ENCODE results near the gene TSPAN15.

The TSPAN15 gene

DNA sequence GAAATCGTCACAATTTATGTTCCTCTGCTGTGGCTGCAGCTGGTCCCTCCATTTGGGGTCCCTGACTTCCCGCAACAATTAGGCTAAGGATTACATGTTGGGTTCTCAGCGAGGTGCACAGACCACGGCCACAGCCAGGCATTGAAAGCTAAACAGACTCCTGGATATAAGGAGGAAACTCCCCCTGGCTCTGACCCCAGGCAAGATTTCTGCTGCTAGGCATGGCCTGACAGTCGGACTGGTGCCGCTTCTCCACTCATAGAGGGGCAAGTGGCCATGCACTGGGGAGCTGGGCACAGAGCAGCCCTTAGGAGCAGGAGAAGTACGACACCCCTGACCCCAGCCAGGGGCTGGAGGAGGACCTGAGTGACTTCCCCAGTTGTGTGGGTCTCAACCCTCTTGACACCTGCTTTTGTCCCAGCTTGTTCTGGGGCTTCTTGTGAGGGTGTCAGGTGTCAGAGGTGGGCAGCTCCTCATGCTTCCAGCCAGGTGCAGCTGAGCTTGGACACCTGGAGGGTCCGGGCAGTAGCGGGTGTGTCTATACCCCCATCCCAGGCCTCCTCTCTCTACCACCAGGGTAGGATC is 38.3 kb downstream of the TSPAN15 start:
- no peak for DNase-seq

DNA sequence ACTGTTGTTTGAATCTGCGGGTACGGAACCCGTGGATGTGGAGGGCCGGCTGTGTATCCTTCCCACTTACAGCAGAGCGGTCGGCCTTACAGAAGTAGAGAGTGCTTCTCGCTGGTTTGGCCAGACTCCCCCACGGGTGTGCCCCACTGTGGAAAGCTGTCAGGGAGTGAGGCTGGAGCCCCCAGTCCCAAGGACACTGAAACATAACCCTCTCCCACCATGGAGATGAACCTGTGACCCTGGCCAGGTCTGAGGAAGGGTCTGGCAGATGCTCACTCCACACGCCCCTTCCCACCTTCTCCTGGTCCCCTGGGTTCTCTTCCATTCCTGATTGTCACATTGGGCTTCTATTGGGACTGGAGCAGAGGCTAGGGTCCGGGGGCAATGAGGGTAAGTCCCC is 39.6 kb downstream of the TSPAN15 start:
- no peak for DNase-seq

DNA sequence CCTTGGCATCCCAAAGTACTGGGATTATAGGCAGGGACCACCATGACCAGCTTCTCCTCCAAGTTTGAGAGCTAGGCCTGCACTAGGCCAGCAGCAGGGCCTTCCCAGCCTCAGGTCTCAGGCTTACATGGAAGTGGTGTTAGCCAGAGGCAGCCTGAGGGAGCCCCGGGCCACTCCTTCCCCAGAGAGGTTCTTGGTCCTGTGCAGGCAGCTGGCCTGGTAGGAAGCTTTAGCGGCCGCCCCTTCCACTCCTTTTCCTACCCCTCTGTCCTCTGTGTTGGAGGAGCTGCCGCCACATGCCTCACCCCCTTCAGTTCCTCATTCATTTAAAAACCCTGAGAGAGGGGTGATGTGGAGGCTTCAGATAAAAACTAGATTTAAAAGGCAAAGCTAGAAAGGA is 40.3 kb downstream of the TSPAN15 start:
- DNase-seq, result no peak

DNA sequence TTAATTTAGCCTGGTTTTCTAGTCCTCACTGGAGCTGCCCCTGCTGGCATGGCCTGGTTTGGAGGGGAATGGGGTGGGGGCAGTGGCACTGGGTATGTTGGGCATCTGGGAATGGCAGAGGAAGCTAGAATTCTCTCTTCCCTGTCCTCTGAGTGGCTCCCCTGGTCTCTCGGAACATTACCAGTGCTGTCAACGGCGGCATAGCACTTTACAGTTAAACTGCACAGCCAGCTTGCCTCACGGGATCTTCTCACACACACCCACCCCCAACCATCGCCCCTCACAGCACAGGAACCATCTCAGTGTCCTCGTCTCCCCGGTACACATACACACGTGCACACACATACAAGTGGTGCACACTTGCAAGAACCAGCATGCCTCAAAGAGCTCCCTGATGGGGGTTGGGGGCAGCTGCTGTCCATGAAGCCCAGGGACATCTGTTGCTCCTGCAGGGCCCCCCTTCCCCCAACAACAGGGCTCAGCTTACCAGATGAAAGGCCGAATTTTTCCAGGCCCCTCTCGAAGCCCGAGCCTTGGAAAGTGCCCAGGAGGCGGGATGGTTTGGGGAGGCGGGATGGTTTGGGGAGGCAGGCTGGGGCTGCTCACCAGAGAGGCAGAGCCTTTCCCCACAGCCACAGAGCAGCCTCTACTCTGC is 41.0 kb downstream of the TSPAN15 start:
- no peak for DNase-seq

DNA sequence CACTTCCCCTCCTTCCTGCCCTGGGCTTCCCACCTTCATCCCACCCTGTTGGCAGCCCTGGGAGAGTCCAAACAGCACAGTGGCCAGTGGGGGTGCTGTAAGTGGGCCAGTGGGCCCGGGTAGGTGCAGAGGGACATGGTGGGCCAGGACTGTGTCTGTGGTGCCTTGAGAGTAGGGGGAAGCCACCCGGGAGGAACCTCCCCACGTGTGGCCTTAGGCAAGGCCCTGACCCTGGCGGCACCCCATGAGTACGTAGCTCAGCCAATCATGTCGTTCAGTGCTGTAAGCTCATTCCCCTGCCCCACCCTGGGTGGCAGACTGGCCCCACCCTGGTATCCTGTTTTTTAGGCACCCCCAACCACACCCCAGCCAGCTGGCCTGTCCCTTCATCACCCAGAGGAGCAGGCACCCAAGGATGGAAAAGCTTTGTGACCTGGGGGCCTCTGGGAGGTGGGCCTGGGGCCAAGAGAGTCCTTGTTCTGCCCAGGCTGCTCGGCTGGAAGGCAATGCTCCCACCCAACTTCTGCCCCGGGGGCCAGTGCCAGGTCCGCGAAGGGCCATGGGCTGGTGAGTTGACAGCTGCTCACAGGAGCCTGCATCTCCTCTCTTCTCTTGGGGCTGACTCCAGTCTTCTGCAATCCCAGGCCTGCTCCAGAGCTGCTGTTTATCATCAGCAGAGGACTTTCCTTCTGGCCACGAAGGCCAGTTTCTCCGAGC is 41.6 kb downstream of the TSPAN15 start:
- no peak for DNase-seq

DNA sequence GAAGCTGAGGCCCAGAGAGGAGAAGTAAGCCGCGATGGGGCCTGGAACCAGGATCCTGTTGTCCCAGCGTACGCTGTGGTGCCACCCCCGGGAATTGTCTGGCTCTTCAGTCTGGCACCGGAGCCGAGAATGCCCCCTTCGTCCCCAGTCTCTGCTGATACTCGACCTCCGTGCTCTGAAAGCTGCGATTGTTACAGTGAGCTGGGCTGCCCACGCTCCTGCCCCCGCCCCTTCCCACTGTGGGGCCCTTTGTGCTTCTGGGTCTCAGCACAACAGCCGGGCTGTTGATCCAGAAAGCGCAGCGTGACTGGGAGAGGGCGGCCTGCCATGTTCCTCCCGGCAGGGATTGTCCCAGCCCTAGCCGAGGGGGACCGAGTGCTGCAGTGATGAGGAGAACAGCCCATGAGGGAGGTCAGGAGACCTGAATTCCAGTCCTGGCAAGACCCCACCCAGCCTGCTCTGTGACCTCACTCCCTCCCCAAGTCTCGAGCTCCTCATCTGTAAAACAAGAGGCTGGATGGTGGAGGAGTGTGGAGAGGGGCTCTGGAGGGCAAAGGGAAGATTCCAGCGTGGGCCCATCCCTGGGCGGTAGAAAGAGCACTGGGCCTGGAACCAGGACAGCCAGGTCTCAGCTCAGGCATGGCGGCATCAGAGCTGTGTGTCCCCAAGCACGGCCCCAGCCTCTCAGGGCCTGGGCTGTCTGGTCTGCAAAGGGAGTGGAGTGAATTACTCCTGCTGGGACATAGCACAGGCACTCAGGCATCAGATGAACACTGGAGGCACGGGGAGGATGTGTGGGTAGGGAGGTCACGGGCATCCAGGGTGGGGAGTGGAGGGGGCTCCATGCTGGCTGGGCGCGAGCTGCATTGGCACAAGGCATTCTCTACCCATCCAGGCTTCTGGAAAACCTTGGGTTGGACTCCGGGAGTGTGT is 43.6 kb downstream of the TSPAN15 start:
- DNase-seq, result no peak

DNA sequence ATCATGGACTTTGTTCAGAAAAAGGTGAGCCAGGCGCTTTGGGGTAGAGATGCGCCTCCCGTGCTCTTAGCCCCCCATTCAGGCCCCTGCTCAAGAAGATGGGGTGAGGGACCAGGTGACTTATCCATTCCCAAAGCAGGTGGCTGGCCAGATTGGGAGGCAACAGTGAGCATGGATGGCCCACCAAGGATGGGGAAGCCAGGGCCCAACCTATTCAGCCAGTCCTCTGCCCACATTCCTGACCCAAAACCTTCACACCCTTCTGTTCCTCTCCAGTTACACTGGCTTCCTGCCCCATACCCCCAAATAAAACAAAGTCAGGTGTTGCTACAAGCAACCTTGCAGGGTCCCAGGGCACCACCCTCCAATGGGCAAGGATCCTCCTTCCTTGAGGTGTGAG is 44.4 kb downstream of the TSPAN15 start:
- DNase-seq, result no peak

DNA sequence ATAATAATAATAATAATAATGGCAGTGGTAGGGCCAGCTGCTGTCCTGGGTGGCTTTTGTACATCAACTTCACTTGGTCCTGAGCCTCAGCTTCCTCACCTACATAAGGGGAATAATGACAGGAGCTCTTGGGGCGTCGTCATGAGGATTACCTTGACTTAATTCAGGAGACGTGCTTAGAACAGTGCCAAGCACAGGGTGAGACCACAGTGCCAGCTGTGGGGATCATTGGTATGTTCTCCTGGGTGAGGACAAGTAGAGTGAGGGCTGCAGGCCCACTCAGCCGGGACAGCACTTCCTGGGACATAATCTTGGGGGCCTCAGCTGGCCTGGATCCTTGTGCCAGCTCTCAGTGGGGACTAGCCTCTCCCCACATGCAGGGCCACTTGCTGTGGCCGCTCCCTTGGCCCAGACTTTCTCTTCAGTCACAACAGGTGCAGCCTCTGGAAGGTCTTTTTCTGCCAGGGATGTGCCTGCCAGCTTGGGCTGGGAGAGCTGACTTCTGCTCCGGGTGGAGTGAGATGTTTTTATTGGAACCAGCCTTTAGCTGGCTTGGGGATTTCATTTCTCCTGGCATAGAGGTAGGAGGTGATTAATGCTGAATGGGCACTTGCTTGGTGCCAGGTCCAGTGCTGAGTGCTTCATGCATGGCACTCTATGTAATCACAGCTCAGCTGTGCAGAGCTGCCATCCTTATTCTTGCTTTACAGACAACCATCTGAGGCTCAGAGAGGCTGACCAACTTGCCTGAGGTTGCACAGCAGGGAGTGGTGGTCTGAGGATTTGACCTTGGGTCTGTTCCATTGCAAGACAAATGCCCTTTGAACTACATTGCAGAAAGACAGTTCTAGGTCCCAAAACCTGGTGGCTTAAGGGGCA is 45.3 kb downstream of the TSPAN15 start:
- no peak for DNase-seq

DNA sequence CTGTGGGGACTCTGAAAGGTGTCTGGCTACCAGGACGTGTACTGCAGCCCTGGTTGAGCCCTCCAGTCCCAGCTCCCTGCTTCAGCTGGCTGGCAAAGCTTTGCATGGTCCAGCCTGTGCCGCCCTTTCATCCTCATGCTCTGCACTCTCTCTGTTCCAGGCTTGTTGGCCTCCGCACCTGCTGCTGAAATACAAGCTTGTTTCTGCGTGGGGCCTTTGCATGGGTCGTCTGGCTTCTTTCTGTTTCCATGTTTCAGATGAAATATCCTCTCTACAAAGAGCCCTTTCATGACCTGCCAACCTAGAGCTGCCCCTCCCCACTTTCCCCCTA is 45.9 kb downstream of the TSPAN15 start:
- no peak for DNase-seq

DNA sequence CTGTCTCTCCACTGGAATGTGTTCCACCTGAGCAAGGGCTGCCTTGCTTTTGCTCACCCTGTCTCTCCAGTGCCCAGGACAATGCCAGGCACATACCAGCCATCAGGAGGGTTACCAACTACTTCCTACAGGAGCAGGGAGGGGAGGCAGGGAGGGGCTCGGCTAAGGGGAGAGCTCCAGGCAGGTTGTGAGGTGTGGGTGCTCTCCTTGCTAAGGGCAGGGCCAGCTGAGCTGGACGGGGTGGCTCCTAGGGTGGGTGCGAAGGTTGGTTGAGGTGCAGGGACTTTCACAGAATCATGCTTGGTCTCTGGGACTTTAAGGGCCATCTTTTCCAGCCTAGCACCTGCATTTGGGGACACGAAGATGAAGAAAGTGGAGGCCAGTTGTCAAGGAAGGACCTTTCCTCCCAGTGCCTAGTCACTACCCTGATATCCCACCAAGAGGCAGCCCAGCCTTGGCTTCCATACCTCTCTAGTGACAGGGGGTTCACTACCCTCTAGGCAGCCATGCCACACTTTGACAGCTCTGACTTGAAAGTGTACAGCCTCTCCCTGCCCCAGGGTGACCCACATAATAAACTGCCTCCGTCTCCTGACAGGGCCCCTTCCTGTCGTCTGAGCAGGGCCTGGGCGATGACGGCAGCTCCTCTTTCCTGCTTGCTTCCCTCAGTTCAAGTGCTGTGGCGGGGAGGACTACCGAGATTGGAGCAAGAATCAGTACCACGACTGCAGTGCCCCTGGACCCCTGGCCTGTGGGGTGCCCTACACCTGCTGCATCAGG is 46.5 kb downstream of the TSPAN15 start:
- no peak for DNase-seq

DNA sequence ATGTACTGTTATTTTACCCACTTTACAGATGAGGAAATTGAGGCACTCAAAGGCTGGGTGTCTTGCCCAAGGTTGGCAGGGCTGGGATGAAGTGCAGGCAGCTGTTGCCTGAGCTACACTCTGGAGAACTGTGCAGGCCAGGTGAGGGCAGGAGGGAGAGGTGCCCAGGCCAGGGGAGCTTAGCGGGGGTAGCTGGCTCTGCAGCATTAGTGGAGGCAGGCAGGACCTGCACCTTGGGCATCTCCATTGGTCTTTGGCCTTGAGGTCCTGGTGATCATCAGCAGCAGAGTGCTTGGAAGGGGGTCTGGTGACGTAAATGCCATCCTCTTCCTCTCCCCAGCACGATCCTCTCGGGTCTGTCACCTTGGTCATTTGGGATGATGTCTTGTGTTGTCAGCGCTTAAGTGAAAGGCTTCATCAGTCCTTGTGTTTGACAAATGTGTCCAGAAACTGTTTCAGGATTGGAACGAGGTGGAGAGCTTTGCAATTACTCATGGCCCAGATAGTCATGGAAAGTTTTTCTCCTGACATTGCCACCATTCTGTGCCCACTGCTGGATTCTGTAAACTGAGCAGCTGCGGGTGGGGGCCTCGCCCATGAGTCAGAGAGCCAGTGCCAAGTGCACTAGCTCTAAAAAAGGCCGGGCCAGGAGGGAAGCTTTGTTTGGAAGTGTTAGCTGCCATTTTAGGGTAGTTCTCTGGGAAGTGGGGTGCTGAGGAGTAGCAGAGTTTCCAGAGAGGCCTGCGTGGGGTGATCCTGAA is 47.6 kb downstream of the TSPAN15 start:
- DNase-seq, result peak; percentile 24

DNA sequence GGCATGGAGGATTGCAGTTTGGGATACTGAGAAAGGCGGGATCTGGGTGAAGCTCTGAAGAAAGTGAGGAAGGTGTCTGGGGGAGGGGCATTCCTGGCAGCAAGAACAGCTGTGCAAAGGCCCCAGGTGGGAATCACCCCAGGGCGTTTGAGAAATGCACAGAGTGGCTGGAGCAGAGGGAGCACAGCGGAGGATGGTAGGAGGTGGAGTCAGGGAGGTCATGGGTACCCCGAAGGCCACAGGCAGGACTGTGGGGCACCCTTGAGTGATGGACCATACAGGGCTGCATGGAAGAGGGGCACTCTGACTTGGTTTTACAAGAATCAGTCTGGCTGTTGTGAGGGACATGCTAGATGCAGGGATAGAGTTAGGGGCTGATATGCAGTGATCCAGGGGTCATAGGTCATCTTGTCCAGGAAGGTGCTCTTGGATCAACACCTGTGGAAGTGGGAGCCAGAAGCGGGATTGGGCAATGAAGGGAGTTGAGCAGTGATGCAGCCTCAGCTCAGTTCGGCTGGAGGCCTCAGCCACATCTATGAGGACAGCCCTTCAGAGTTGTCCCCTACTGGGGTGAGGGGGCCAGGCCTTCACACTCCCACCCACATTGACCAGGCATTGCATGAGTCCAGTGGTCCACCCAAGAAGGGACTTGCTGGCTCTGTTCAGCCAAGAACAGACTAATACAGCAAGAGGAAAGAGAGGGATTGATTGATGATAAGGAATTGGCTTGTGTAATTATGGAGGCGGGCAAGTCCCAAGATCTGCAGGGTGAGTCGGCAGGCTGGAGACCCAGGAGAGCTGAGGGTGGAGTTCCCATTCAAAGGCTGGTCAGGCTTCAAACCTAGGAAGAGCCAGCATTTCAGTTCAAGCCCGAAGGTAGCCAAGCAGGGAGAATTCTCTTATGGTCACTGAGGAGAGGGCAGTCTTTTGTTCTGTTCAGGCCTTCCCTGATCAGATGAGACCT is 48.7 kb downstream of the TSPAN15 start:
- no peak for DNase-seq

DNA sequence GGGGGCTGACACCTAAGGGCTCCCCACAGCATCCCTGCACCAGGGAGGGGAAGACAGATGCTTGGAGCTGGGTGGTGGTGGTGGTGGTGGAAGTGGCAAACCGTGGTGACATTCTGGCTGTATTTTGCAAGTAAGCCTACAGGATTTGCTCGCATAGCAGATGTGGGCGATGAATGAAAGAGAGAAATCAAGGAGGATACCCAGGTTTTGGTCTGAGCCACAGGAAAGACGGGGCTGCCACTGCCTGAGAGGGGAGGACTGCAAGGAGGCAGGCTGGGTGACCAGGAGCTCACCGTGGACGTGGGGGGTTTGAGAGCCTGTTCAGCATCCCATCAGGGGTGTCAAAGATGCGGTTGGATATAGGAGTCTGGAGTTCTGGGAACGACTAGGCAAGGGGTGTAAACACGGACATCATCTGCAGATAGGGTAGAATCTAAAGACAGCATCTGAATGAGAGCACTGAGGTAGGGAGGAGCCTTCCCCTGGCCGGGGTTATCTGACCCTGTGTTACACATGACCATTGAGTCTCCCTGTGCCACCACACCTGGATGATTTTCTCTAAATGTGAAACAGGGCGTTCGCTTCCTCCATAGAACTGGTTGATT is 49.7 kb downstream of the TSPAN15 start:
- DNase-seq, result no peak

DNA sequence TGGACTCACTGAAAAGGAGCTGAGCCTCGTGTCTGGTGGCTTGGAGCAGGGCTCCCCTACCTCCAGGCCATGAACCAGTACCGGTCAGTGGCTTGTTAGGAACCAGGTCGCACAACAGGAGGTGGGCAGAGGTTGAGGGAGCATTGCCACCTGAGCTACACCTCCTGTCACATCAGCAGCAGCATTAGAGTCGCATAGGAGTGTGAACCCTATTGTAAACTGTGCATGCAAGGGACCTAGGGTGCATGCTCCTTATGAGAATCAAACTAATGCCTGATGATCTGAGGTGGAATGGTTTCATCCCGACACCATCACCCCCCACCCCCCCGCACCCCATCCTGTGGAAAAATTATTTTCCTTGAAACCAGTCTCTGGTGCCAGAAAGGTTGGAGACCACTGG is 50.4 kb downstream of the TSPAN15 start:
- DNase-seq, result no peak

DNA sequence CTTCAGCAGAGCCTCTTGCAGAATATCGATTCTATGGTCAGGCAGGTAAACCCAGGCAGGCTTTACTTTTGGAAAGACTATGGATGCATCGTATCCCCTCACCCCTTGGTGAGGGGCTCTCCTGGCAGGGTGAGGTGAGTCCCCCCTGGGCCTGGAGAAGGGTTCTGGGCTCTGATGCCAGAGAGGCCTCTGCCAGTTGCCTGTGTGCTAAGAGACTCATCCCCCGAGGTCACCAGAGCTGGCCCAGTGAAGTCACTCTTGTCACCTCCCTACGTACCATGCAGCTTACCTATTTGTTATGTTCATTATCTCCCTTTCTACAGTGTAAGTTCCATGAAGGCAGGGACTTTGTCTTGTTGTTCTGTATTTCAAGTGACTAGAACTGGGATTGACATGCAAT is 51.3 kb downstream of the TSPAN15 start:
- no peak for DNase-seq

DNA sequence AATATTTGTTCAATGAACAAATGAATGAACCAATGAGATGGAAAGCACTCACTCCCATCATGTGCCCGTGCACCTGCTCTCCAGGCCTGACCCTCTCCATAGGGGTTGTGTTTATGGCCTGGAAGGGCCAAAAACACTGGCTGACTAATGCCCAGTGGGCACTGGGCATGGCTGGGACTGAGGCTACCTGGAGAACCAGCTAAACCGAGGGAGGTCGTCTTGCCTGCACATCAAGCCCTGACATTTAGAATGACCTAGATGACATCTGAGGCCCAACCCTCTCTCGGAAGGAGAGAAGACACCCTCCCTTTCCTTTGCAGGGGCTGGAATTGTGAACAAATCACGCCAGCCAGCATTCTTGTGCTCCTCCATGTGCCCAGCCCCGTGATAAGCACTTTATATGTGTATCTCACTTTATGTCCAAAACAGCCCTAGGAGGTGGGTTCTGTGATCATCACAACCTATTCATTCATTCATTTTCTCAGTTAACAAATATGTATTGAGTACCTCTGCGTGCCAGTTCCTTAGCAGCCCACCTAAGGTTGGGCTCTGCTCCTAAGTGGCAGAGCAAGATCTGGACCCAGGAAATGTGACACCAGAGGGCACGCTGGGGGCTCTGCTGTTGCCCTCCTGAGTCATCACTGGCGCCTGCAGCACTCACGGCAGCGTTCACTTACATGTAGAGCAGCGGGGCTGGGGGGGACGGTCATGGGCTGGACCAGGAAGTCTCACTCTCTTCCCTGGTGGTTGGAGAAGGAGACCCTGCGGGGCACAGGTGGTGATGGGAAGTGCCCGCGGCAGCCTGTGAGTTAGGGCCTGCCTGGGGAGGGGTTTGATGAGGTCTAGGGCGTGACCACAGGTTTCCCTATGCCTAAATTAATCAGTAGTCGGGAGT is 52.0 kb downstream of the TSPAN15 start:
- no peak for DNase-seq

DNA sequence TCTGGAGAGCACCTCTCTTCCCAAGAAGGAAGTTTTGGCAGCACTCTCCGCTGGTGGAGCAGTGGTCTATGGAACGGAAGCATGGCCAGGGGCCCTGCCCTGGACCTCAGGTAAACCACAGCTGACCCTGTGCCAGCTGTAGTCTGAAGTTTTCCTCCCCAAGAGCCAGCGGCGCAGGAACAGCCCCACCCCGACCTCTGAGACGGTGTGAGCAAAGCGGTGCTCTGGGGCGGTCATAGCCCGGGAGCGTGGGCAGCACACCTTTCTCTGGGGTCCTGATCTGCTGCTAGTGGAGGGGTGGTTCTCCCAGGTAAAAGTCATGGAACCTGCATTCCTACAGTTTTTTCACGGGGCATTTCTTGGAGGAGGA is 52.6 kb downstream of the TSPAN15 start:
- no peak for DNase-seq

DNA sequence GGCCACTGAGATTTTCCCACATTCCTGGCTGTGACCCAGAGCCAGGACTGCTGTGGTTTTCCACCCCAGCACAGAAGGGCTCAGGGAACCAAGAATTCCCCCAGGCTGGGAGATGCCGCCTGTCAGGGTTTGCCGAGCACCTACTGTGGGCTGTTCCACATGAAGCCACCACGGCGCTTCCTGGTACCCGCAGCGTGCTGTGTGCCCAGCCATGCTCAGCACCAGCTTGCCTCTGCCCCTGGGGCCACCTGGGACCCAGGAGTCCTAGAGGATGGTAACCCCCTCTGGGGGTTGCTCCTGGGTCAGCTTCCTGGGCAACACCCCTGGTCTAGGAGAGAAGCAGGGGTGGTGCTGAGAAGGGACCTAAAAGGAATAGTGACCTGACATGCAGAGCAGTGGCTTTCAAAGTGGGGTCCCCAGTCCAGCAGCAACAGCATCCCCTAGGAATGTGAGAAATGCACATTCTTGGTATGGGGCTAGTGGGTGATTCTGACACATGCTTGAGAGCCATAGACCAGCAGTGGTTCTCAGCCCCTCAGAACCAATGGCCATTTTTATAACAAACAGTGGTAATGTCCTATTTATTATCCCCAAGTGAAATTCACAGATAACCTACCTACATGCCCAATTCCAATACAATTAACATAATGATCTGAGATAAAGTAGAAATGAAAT is 53.4 kb downstream of the TSPAN15 start:
- DNase-seq, result no peak

Measured in NCI-H226 (cell line).